GM10266 (cell line): Measurements from ENCODE around the gene SGCB.

Experiments
- DNase-seq: peaks from one replicate; pipeline ENCODE4 v3.0.0; 2012; ENCODE audit errors: extremely low spot score
- TF ChIP-seq, protein P1 (sequence below): IDR thresholded peaks from 2 replicates; pipeline ENCODE4 v1.5.1; 2012; ENCODE audit warnings: mild to moderate bottlenecking, low read depth; ENCODE audit not compliant: control insufficient read depth, insufficient read depth; ENCODE audit errors: missing control alignments

Gene SGCB

DNA sequence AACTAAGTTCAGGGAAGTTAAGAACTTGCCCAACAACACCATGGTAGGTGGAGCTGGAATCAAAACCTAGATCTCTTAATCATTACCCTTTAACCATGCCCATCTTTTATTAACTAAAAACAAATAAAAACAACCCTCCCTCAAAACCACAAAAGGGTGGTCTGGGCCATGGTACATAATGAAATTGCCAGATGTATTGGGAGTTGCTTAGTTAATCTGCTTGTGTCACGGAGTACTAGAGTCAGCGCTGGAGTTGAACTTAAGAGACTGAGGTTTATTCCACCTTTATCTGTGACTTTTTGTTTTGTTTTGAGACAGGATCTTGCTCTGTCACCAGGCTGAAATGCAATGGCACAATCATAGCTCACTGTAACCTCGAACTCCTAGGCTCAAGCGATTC is 31.2 kb downstream of the SGCB start:
- no peak for DNase-seq
- TF ChIP-seq, protein P1, sequence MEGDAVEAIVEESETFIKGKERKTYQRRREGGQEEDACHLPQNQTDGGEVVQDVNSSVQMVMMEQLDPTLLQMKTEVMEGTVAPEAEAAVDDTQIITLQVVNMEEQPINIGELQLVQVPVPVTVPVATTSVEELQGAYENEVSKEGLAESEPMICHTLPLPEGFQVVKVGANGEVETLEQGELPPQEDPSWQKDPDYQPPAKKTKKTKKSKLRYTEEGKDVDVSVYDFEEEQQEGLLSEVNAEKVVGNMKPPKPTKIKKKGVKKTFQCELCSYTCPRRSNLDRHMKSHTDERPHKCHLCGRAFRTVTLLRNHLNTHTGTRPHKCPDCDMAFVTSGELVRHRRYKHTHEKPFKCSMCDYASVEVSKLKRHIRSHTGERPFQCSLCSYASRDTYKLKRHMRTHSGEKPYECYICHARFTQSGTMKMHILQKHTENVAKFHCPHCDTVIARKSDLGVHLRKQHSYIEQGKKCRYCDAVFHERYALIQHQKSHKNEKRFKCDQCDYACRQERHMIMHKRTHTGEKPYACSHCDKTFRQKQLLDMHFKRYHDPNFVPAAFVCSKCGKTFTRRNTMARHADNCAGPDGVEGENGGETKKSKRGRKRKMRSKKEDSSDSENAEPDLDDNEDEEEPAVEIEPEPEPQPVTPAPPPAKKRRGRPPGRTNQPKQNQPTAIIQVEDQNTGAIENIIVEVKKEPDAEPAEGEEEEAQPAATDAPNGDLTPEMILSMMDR, result no peak

DNA sequence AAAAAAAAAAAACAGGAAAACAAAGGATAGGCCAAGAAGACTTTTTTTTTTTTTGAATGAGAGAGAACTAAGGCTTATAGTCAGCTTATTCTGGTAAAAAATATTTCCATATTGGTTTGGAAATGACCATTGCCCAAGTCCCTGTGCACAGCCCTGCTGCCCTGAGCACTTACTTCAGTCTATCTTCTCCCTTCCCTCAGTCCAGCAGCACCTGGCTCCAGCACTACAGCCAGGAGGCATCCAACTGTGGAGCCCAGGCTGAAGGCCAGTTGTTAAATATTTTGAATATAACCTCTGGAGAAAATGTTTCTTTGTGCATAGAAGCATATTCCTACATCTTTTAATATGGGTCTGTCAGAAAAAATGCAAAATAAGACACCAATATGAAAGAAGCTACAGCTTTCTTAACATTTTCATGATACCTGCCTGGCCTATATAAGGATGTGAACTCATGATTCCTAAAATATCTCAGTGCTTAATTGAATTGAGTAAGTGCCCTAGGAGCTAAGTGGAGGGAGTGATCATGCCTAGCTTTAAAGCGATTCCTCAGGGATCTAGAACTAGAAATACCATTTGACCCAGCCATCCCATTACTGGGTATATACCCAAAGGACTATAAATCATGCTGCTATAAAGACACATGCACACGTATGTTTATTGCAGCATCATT is 32.4 kb downstream of the SGCB start:
- DNase-seq, result no peak
- TF ChIP-seq, protein P1, result no peak

DNA sequence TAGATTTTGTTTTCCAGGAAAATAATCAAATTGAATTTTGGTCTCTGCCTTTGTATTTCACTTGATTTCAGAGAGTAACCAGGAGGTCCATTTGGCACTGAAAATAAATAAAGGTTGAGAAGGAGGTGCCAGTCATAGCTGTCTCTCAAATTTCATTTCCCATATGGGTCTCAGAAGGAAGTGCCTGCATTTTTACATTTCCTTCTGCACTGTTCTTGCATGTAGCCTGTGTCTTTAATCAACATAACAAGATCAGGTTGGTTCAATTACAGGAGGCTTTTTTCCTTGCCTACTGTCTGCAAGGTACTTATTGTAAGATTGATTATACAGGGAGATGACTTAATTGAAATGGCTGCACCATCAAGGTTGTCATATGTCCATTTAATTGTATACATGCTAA is 33.7 kb downstream of the SGCB start:
- TF ChIP-seq, protein P1, result no peak
- no peak for DNase-seq

DNA sequence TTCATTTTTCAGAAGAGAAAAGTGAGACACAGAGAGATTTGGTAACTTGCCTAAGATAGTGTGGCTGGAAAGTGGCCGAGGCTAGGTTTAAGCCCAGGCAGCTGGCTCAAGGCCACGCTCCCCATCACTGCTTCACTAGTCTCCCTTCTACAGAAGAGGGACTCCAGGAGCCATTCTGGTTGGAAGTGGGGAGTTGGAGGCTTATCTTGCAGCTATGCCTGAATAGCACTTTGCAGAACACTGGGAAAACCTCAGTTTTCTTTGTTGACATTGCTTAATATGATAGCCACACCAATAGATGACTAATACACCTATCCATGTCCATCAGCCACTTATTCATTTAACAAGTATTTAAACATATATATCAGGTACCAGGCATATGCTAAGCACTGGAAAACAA is 36.5 kb downstream of the SGCB start:
- TF ChIP-seq, protein P1, result no peak

DNA sequence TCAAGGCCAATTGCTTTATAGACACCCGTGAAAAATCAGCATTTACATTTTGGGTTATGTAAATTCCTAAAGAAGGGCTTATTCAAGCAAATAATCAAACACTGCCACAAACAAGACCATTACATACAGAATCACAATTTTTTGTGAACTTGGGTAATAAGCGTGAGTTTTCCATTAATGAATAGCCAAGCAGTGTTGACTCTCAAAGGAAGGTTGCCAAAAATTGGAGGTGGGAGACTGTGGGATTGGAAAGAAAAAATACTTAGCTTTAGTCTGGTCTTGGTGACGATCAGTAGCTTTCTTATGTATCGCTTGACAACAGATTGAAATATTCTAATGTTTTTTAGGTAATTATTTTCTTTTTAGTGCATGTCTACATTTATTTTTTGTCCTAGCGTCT is 38.8 kb downstream of the SGCB start:
- DNase-seq, result no peak
- TF ChIP-seq, protein P1, result no peak

More for the DNA sequence above, 36.5 kb downstream of the SGCB start:
- no peak for DNase-seq

DNA sequence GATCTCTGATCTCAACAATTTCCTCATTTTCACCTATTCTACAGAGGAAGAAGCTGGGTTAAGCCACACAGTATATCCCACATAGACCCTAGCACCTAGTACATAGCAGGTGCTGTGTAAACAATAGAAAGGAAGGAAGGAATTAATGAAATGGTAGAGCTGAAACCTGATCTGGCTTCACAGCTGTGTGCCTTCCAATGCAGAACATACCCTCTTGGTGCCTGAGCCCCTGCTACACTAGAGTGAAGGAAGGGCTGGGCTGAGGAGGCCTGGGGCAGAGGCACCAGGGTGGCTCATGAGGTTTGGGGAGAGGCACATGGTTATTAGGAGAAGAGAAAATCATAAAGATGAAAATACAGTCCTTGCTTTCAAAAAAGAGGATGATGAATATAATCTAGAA is 39.3 kb downstream of the SGCB start:
- DNase-seq, result no peak
- TF ChIP-seq, protein P1, result no peak

DNA sequence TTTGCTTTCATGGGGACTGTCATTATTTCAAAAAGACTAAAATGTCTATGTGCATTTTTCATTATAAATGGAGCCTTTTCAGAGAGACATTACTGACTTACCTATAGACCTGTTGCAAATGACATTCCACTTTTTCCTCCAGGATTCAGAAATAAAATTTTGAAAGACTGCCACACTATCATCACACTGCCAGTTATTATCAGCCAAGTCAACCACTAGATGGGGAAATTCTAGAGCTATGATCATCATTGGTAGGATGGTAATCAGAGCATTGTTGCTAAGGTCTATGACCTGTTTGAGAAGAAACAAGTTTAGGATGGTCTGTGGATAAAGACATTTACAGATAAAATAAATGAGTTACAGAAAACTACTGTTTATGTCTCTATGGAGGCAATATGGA is 40.5 kb downstream of the SGCB start:
- no peak for DNase-seq
- TF ChIP-seq, protein P1, result no peak
